GM12878 (cell line): ENCODE results near the gene PCK1. TPM values are rescaled to one million over a fixed set of nuclear protein-coding genes. Genes with fewer than 3 reads are reported as not detected.

Experiments
- ATAC-seq: fragments of 200-7000 bp; cut with Tn5 transposase; 3 replicates; pipeline ENCODE4 v1.9.1; 2020; ENCODE audit warnings: mild to moderate bottlenecking, moderate library complexity
- BruUV-seq: library from RNA; stranded (reverse); fragments of 400-500 nt; replicated peaks from 2 replicates; lab custom pipeline; 2021; lab: Mats Ljungman, UMichigan
- CTCF ChIA-PET: fragments of 300-600 bp; sonication (Branson Sonifier 250); formaldehyde crosslinking; extraction: SDS; loops from one replicate; lab custom pipeline; 2021; ENCODE audit warnings: inconsistent platforms; lab: Yijun Ruan, JAX
- POLR2A ChIA-PET: fragments of 350-600 bp; formaldehyde crosslinking; extraction: SDS; loops from one replicate; lab custom pipeline; 2021; ENCODE audit warnings: inconsistent platforms; lab: Charles Lee
- RAD21 ChIA-PET: fragments of 300-600 bp; sonication (Branson Sonifier 250); formaldehyde crosslinking; loops from one replicate; lab custom pipeline; 2023; ENCODE audit warnings: antibody characterized with exemption; ENCODE audit not compliant: unreplicated experiment; lab: Charles Lee
- SMC1A ChIA-PET: fragments of 300-600 bp; sonication (Branson Sonifier 250); formaldehyde crosslinking; loops from one replicate; lab custom pipeline; 2023; ENCODE audit not compliant: unreplicated experiment, uncharacterized antibody; lab: Charles Lee
- DNase-seq: peaks from one replicate; pipeline ENCODE4 v3.0.0-alpha.2; 2011; ENCODE audit warnings: low read depth, low spot score
- FAIRE-seq: peaks from 3 replicates; lab custom pipeline; 2011; peaks lifted over from hg19 to GRCh38; lab: Jason Lieb, UNC
- H2AFZ ChIP-seq: 2 replicates; pipeline ENCODE4 v1.6.0; 2011; ENCODE audit warnings: low read depth, low read length, control low read depth; ENCODE audit not compliant: control insufficient read depth
- H3K27ac ChIP-seq: 2 replicates; pipeline ENCODE4 v1.5.1; 2011; ENCODE audit warnings: control low read depth; ENCODE audit not compliant: control insufficient read depth, insufficient read depth
- H3K27me3 ChIP-seq, 2 experiments: replicated peaks in 1 of 2; 2 replicates each; pipeline versions ENCODE4 v1.6.0 to v1.6.1; 2011; ENCODE audit warnings: low read length in 1 of 2; ENCODE audit not compliant: control insufficient read depth in 2 of 2, insufficient read depth in 2 of 2
- H3K36me3 ChIP-seq, 2 experiments: 2 replicates each; pipeline ENCODE4 v1.5.1; 2011; ENCODE audit warnings: low read length in 1 of 2; ENCODE audit not compliant: control insufficient read depth in 2 of 2, insufficient read depth in 2 of 2
- H3K4me1 ChIP-seq: 2 replicates; pipeline ENCODE4 v1.6.1; 2011; ENCODE audit warnings: mild to moderate bottlenecking, low read length, moderate library complexity, mixed read lengths; ENCODE audit not compliant: control insufficient read depth, insufficient read depth
- H3K4me2 ChIP-seq: 2 replicates; pipeline ENCODE4 v1.6.0; 2011; ENCODE audit warnings: control low read depth; ENCODE audit not compliant: control insufficient read depth, insufficient read depth
- H3K4me3 ChIP-seq: fragments of 200-600 bp; sonication (generic); 2 replicates; pipeline ENCODE4 v1.5.1; 2016
- H3K79me2 ChIP-seq: 2 replicates; pipeline ENCODE4 v1.6.0; 2011; ENCODE audit warnings: low read length; ENCODE audit not compliant: control insufficient read depth, insufficient read depth
- H3K9ac ChIP-seq: 2 replicates; pipeline ENCODE4 v1.8.0; 2011; ENCODE audit warnings: low read length, control low read depth, mixed read lengths; ENCODE audit not compliant: control insufficient read depth, insufficient read depth
- H3K9me3 ChIP-seq: replicated peaks from 3 replicates; pipeline ENCODE4 v1.5.1; 2011; ENCODE audit warnings: mild to moderate bottlenecking, low read length; ENCODE audit not compliant: control insufficient read depth, insufficient read depth
- H4K20me1 ChIP-seq: 2 replicates; pipeline ENCODE4 v1.6.0; 2011; ENCODE audit not compliant: control insufficient read depth, insufficient read depth
- BCL11A ChIP-seq: IDR thresholded peaks from 2 replicates; pipeline ENCODE4 v1.6.1; 2011; ENCODE audit warnings: low read depth, low read length
- BMI1 ChIP-seq: fragments of 450-650 bp; IDR thresholded peaks from 2 replicates; pipeline ENCODE4 v1.6.1; 2016; ENCODE audit warnings: mild to moderate bottlenecking, moderate library complexity, borderline replicate concordance
- CHD2 ChIP-seq: IDR thresholded peaks from 2 replicates; pipeline ENCODE4 v1.6.1; 2011; ENCODE audit warnings: low read depth, low read length, improper control_type of control experiment, borderline replicate concordance
- ETV6 ChIP-seq, 2 experiments: fragments of 450-650 bp in 1 of 2; IDR thresholded peaks in 1 of 2; conservative IDR thresholded peaks in 1 of 2; 2 replicates each; pipeline ENCODE4 v1.6.1; 2014; ENCODE audit warnings: antibody characterized with exemption in 1 of 2, borderline replicate concordance in 1 of 2, low read depth in 1 of 2, mild to moderate bottlenecking in 1 of 2, moderate library complexity in 1 of 2
- GABPA ChIP-seq: IDR thresholded peaks from 2 replicates; pipeline ENCODE4 v1.6.1; 2014; ENCODE audit warnings: antibody characterized with exemption, low read depth, mild to moderate bottlenecking, inconsistent platforms
- IKZF1 ChIP-seq: fragments of 450-650 bp; conservative IDR thresholded peaks from 2 replicates; pipeline ENCODE4 v1.6.1; 2017; ENCODE audit warnings: antibody characterized with exemption, mild to moderate bottlenecking
- MEF2B ChIP-seq: fragments of 450-650 bp; IDR thresholded peaks from 2 replicates; pipeline ENCODE4 v1.6.1; 2018; ENCODE audit warnings: mild to moderate bottlenecking, moderate library complexity; ENCODE audit not compliant: partially characterized antibody, poor library complexity, severe bottlenecking
- RBBP5 ChIP-seq: fragments of 200-600 bp; sonication (generic); conservative IDR thresholded peaks from 2 replicates; pipeline ENCODE4 v1.6.1; 2016
- ZSCAN29 ChIP-seq: fragments of 450-650 bp; IDR thresholded peaks from 2 replicates; pipeline ENCODE4 v1.6.1; 2017; ENCODE audit warnings: mild to moderate bottlenecking, moderate library complexity
- ZZZ3 ChIP-seq: IDR thresholded peaks from 2 replicates; pipeline ENCODE4 v1.6.1; 2011; ENCODE audit warnings: low read depth; ENCODE audit not compliant: control insufficient read depth, insufficient read length
- WGBS: methylation state at CpG from one replicate; pipeline ENCODE4 v1.1.6; 2016; ENCODE audit warnings: low lambda C conversion rate; ENCODE audit not compliant: insufficient replicate concordance, insufficient coverage; ENCODE audit errors: missing lambda C conversion rate; 5-methylcytosine and 5-hydroxymethylcytosine counted together
- in situ Hi-C: fragments of 300-500 bp; cut with MboI; formaldehyde crosslinking; loops from 9 replicates; pipeline ENCODE4 v1.14.3; 2018; ENCODE audit warnings: mixed read lengths
- intact Hi-C: fragments of 100-400 bp; cut with micrococcal nuclease; formaldehyde crosslinking; loops from one replicate; pipeline ENCODE4 v1.14.2; 2022; ENCODE audit not compliant: unreplicated experiment
- polyA plus RNA-seq, 11 experiments: library from polyadenylated mRNA; depleted of rRNA in 4 of 11; unstranded in 6 of 11; stranded (reverse) in 5 of 11; fragments of >200 nt; fragmentation: Nextera tagmentation in 4 of 11; fragmentation: Illumina TruSeq in 1 of 11; extraction: Ambion mirVana in 4 of 11; extraction: Trizol in 1 of 11; gene quantifications; 1 replicate in 1 of 11; 2 replicates in 10 of 11; pipeline versions ENCODE4 v1.2.1 to v1.2.3, GENCODE V29; 2011 to 2016; ENCODE audit warnings: inconsistent platforms in 2 of 11, missing spikeins in 2 of 11, low read depth in 1 of 11
- total RNA-seq, 4 experiments: library from RNA; depleted of rRNA in 3 of 4; stranded (reverse); fragments of >200 nt in 3 of 4; fragmentation: Illumina TruSeq in 1 of 4; extraction: Trizol in 1 of 4; gene quantifications; 2 replicates each; pipeline versions ENCODE4 v1.2.1 to v1.2.3, GENCODE V29; 2013 to 2021
- TF ChIP-seq, protein P1 (sequence below): IDR thresholded peaks from 2 replicates; pipeline ENCODE4 v1.6.1; 2011; ENCODE audit warnings: borderline replicate concordance, low read depth, mild to moderate bottlenecking, moderate library complexity, low read length; ENCODE audit not compliant: insufficient read depth, poor library complexity, severe bottlenecking
- TF ChIP-seq, protein P2 (sequence below): IDR thresholded peaks from 2 replicates; pipeline ENCODE4 v1.6.1; 2011; ENCODE audit warnings: low read depth, low read length, improper control_type of control experiment, borderline replicate concordance
- TF ChIP-seq, protein P3 (sequence below): fragments of 450-650 bp; IDR thresholded peaks from 2 replicates; pipeline ENCODE4 v1.6.1; 2016; ENCODE audit warnings: mild to moderate bottlenecking
- TF ChIP-seq, protein P4 (sequence below): fragments of 450-650 bp; formaldehyde crosslinking; IDR thresholded peaks from 2 replicates; pipeline ENCODE4 v1.4.0; 2020; ENCODE audit warnings: mild to moderate bottlenecking, moderate library complexity

PCK1 gene
- total and polyA plus RNA-seq, 10 of the 15 experiments (the other 5 are each of a cell fraction or from before 2014, with no cell fraction given): 0.02 to 0.33 (median 0.09) TPM; not detected in 5

DNA sequence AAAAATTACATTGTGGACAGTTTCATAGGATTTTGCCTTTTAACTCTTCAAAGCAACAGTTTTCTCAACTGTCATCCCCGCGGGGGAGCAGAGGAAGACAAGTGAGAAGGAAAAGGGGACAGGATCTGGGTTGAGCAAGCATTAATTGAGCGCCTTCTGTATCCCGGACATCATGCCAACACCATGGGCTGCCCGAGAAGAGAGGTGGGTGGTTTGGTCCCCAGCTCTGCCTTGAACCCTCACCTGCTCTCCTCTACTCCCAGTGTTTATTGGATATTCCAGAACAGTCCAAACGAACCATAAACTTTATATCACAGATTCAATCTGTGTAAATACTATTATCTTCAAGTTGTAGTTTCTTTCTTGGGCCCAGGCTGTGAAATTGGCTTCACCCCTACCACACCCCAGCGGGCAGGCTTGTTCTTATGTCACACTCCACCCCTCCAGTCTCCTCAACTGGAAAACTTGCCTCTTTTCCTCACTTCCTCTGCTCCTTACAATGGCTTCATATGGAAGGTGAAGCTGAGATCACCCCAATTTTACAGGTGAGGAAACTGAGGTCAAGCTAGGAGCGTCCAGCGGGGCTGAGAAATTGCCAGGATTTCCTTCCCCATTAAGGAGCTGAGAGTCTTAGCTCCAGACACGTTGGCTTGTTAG, 6.0 kb downstream of the PCK1 start (continued):
- TF ChIP-seq BMI1 (no peak), IKZF1 (no peak), BCL11A (no peak), MEF2B (no peak)
- TF ChIP-seq, protein P1, sequence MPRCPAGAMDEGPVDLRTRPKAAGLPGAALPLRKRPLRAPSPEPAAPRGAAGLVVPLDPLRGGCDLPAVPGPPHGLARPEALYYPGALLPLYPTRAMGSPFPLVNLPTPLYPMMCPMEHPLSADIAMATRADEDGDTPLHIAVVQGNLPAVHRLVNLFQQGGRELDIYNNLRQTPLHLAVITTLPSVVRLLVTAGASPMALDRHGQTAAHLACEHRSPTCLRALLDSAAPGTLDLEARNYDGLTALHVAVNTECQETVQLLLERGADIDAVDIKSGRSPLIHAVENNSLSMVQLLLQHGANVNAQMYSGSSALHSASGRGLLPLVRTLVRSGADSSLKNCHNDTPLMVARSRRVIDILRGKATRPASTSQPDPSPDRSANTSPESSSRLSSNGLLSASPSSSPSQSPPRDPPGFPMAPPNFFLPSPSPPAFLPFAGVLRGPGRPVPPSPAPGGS: no peak
- TF ChIP-seq, protein P2, sequence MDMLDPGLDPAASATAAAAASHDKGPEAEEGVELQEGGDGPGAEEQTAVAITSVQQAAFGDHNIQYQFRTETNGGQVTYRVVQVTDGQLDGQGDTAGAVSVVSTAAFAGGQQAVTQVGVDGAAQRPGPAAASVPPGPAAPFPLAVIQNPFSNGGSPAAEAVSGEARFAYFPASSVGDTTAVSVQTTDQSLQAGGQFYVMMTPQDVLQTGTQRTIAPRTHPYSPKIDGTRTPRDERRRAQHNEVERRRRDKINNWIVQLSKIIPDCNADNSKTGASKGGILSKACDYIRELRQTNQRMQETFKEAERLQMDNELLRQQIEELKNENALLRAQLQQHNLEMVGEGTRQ: no peak

DNA sequence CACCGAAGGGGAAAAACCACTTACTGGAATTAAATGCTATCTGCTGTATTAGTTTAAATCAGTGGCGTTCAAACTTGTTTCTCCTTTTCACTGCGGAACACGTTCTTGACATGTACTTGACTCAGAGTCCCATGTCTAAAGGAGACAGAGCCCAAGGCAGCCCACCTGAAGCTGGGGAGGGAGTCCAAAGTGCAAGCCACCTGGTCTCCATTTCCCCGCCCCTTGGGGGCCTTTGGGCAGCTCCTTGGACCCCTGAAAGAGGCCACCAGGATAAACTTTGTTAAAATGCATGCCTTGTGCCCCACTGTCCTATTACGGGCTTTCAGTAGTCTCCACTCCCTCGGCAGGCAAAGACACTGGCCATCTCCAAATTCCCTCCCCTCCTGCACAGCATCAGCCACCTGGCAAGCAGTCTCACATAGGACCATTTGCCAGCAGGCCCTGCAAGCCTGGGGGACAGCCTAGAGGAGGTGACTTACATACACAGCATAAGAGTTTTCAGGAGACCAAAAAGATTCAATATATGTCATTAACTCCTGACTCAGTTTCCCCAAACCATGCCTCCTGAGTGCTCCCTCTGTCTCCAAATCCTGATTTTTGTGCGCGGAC, 6.7 kb downstream of the PCK1 start:
- SMC1A ChIA-PET: no interaction called here
- Histone ChIP-seq H3K36me3 (no peaks in the 10 kb centered on the region), H3K79me2 (no peaks in the 10 kb centered on the region), H3K9ac (no peak overlapping the region), H3K4me3 (no peak overlapping the region), H3K9me3 (no peaks in the 10 kb centered on the region), H3K27ac (no peak overlapping the region), H4K20me1 (no peaks in the 10 kb centered on the region), H3K27me3 (peaks cover 0 to 4% of the 10 kb centered on the region in 2 experiments; a peak in 3 of 4 replicates), H3K4me1 (no peaks in the 10 kb centered on the region), H3K4me2 (no peak overlapping the region), H2AFZ (no peak overlapping the region)
- intact Hi-C loops: no loop called here
- RAD21 ChIA-PET: no interaction called here
- DNase-seq: no peak
- FAIRE-seq: no peak
- no TSS peak for BruUV-seq
- 33% methylated on average over 9 of the region's 9 CpGs for WGBS
- ATAC-seq: no peak
- POLR2A ChIA-PET: no interaction called here
- in situ Hi-C loops: no loop called here
- CTCF ChIA-PET: no interaction called here
- TF ChIP-seq GABPA: no peak
- no peak for TF ChIP-seq ZSCAN29
- TF ChIP-seq ZZZ3: no peak
- TF ChIP-seq RBBP5: no peak
- TF ChIP-seq CHD2: no peak
- no peak for TF ChIP-seq ETV6 (conservative IDR thresholded peaks at IDR 0.05 in 1 of 2, IDR thresholded peaks at IDR 0.05 in 1 of 2; ENCODE audit: borderline replicate concordance in 1 of 2, low read depth in 1 of 2)
- TF ChIP-seq, protein P3, sequence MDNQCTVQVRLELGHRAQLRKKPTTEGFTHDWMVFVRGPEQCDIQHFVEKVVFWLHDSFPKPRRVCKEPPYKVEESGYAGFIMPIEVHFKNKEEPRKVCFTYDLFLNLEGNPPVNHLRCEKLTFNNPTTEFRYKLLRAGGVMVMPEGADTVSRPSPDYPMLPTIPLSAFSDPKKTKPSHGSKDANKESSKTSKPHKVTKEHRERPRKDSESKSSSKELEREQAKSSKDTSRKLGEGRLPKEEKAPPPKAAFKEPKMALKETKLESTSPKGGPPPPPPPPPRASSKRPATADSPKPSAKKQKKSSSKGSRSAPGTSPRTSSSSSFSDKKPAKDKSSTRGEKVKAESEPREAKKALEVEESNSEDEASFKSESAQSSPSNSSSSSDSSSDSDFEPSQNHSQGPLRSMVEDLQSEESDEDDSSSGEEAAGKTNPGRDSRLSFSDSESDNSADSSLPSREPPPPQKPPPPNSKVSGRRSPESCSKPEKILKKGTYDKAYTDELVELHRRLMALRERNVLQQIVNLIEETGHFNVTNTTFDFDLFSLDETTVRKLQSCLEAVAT: no peak
- TF ChIP-seq, protein P4, sequence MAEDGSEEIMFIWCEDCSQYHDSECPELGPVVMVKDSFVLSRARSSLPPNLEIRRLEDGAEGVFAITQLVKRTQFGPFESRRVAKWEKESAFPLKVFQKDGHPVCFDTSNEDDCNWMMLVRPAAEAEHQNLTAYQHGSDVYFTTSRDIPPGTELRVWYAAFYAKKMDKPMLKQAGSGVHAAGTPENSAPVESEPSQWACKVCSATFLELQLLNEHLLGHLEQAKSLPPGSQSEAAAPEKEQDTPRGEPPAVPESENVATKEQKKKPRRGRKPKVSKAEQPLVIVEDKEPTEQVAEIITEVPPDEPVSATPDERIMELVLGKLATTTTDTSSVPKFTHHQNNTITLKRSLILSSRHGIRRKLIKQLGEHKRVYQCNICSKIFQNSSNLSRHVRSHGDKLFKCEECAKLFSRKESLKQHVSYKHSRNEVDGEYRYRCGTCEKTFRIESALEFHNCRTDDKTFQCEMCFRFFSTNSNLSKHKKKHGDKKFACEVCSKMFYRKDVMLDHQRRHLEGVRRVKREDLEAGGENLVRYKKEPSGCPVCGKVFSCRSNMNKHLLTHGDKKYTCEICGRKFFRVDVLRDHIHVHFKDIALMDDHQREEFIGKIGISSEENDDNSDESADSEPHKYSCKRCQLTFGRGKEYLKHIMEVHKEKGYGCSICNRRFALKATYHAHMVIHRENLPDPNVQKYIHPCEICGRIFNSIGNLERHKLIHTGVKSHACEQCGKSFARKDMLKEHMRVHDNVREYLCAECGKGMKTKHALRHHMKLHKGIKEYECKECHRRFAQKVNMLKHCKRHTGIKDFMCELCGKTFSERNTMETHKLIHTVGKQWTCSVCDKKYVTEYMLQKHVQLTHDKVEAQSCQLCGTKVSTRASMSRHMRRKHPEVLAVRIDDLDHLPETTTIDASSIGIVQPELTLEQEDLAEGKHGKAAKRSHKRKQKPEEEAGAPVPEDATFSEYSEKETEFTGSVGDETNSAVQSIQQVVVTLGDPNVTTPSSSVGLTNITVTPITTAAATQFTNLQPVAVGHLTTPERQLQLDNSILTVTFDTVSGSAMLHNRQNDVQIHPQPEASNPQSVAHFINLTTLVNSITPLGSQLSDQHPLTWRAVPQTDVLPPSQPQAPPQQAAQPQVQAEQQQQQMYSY: no peak
